ENCODE results near the gene JMJD1C.
"Not testable (repeated sequence)": the region's sequence is repeated elsewhere in the genome, so short reads cannot be mapped to it uniquely, and the experiment has no call there.

JMJD1C gene

GRCh38 chr10:63410633-63411032, 55.1 kb downstream of the JMJD1C start:
- DNase-seq (ENCODE audit: low read depth in 2 of 2): no peak

- DNase-seq (ENCODE audit: low read depth in 2 of 2): no peak
These were observed 56.2 kb downstream of the JMJD1C start for GRCh38 chr10:63409465-63410027.

GRCh38 chr10:63407136-63407662, 58.6 kb downstream of the JMJD1C start:
- DNase-seq (ENCODE audit: low read depth in 2 of 2): no peak

GRCh38 chr10:63396133-63396761, 69.5 kb downstream of the JMJD1C start:
- no peak for DNase-seq (ENCODE audit: low read depth in 2 of 2)

GRCh38 chr10:63393050-63393449, 72.7 kb downstream of the JMJD1C start:
- DNase-seq (ENCODE audit: low read depth in 2 of 2): no peak

- no peak for DNase-seq (ENCODE audit: low read depth in 2 of 2)
These were observed 73.6 kb downstream of the JMJD1C start for GRCh38 chr10:63392224-63392623.

GRCh38 chr10:63391812-63392211, 74.0 kb downstream of the JMJD1C start:
- no peak for DNase-seq (ENCODE audit: low read depth in 2 of 2)

- DNase-seq (ENCODE audit: low read depth in 2 of 2): no peak
These were observed 75.3 kb downstream of the JMJD1C start for GRCh38 chr10:63390521-63390920.

GRCh38 chr10:63388421-63389031, 77.3 kb downstream of the JMJD1C start:
- DNase-seq (ENCODE audit: low read depth in 2 of 2): no peak

GRCh38 chr10:63385254-63385653, 80.5 kb downstream of the JMJD1C start:
- DNase-seq (ENCODE audit: low read depth in 2 of 2): no peak

GRCh38 chr10:63384675-63385074, 81.1 kb downstream of the JMJD1C start:
- DNase-seq (ENCODE audit: low read depth in 2 of 2): no peak

GRCh38 chr10:63384001-63384400, 81.8 kb downstream of the JMJD1C start:
- DNase-seq (ENCODE audit: low read depth in 2 of 2): no peak

- no peak for DNase-seq (ENCODE audit: low read depth in 2 of 2)
These were observed 82.6 kb downstream of the JMJD1C start for GRCh38 chr10:63383141-63383540.

GRCh38 chr10:63382066-63382465, 83.7 kb downstream of the JMJD1C start:
- DNase-seq (ENCODE audit: low read depth in 2 of 2): no peak

GRCh38 chr10:63377305-63377661, 88.5 kb downstream of the JMJD1C start:
- DNase-seq (ENCODE audit: low read depth in 2 of 2): not testable (repeated sequence)

- no peak for DNase-seq (ENCODE audit: low read depth in 2 of 2)
These were observed 89.0 kb downstream of the JMJD1C start for GRCh38 chr10:63376560-63377304.

GRCh38 chr10:63375859-63376258, 89.9 kb downstream of the JMJD1C start:
- no peak for DNase-seq (ENCODE audit: low read depth in 2 of 2)

GRCh38 chr10:63375458-63375857, 90.3 kb downstream of the JMJD1C start:
- no peak for DNase-seq (ENCODE audit: low read depth in 2 of 2)

GRCh38 chr10:63374991-63375390, 90.8 kb downstream of the JMJD1C start:
- DNase-seq (ENCODE audit: low read depth in 2 of 2): no peak

GRCh38 chr10:63373176-63373575, 92.6 kb downstream of the JMJD1C start:
- no peak for DNase-seq (ENCODE audit: low read depth in 2 of 2)

- DNase-seq (ENCODE audit: low read depth in 2 of 2): no peak
These were observed 96.1 kb downstream of the JMJD1C start for GRCh38 chr10:63369711-63370110.

GRCh38 chr10:63368365-63368764, 97.4 kb downstream of the JMJD1C start:
- DNase-seq (ENCODE audit: low read depth in 2 of 2): no peak

- DNase-seq (ENCODE audit: low read depth in 2 of 2): no peak
These were observed 98.8 kb downstream of the JMJD1C start for GRCh38 chr10:63366933-63367332.

Data from stimulated activated CD4-positive, alpha-beta T cell treated with anti-CD3 and anti-CD28 coated beads, Interleukin-4, amount 100 ng/mL, for 48 hours (primary cell).